Body of pancreas (tissue), 4 donors: ENCODE results near the gene SNX32. TPM values are rescaled to one million over a fixed set of nuclear protein-coding genes. Genes with fewer than 3 reads are reported as not detected.

Experiments used
- ATAC-seq: fragments of 150-250 bp; one replicate; pipeline ENCODE4 v1.9.1; 2016
- DNase-seq, 4 donors: peaks; one replicate each; pipeline ENCODE4 v3.0.0-alpha.2; 2019
- H3K27ac ChIP-seq, 4 donors: fragments of 200-600 bp; sonication (generic); 1 replicate in 3 of 4; 2 replicates in 1 of 4; pipeline versions ENCODE4 v1.5.1 to v1.6.1; 2016 to 2019; ENCODE audit warnings: mild to moderate bottlenecking in 1 of 4, mixed read lengths in 1 of 4, moderate library complexity in 1 of 4
- H3K27me3 ChIP-seq, 2 donors: fragments of 200-600 bp; sonication (generic); one replicate each; pipeline ENCODE4 v1.6.0; 2016; ENCODE audit warnings: mild to moderate bottlenecking in 1 of 2
- H3K36me3 ChIP-seq, 2 donors: fragments of 200-600 bp; sonication (generic); replicated peaks in 1 of 2; 2 replicates each; pipeline ENCODE4 v1.5.1; 2016; ENCODE audit warnings: low read depth in 2 of 2; ENCODE audit not compliant: insufficient read depth in 1 of 2
- H3K4me1 ChIP-seq: fragments of 200-600 bp; sonication (generic); one replicate; pipeline ENCODE4 v1.6.0; 2016
- H3K4me3 ChIP-seq, 2 donors: fragments of 200-600 bp; sonication (generic); 1 replicate in 1 of 2; 2 replicates in 1 of 2; pipeline ENCODE4 v1.5.1; 2016 to 2019
- H3K9me3 ChIP-seq, 3 donors: fragments of 200-600 bp; sonication (generic); 1 replicate in 2 of 3; 2 replicates in 1 of 3; pipeline ENCODE4 v1.5.1; 2016
- CTCF ChIP-seq, 7 experiments: fragments of 450-650 bp in 4 of 7; fragments of 200-600 bp in 3 of 7; sonication (generic) in 3 of 7; IDR thresholded peaks; one replicate each; pipeline ENCODE4 v1.5.1; 2016 to 2019; ENCODE audit warnings: antibody characterized with exemption in 7 of 7
- POLR2A ChIP-seq, 3 donors: fragments of 450-650 bp; IDR thresholded peaks; one replicate each; pipeline ENCODE4 v1.6.1; 2016; ENCODE audit warnings: antibody characterized with exemption in 3 of 3, mild to moderate bottlenecking in 2 of 3
- WGBS, 2 donors: methylation state at CpG; one replicate each; pipeline ENCODE4 v1.1.5; 2017; 5-methylcytosine and 5-hydroxymethylcytosine counted together
- intact Hi-C: fragments of 100-400 bp; cut with DNase I; formaldehyde crosslinking; loops from one replicate; pipeline ENCODE4 v1.15.1; 2023
- total RNA-seq, 2 donors: library from RNA; depleted of rRNA; stranded (reverse); fragments of >200 nt; gene quantifications; one replicate each; pipeline ENCODE4 v1.1.0, GENCODE V29; 2016

SNX32 gene
- total RNA-seq, 2 donors from 2014 or later = 0.26 TPM; not detected in 1

GRCh38 chr11:65873318-65874156 lies 39.8 kb downstream of the SNX32 start:
- intact Hi-C loops = no loop called here
- WGBS, 2 donors = 5 to 12% methylated on average over 33 to 53 of the region's 54 CpGs
- Histone ChIP-seq H3K27me3 (no peaks in the 10 kb centered on the region), H3K9me3 (no peaks in the 10 kb centered on the region), H3K4me3 (no peak overlapping the region), H3K27ac (peak overlapping the region; percentile 68 to 81 (median 78)), H3K4me1 (peaks cover 25% of the 10 kb centered on the region), H3K36me3 (no peaks in the 10 kb centered on the region)
- TF ChIP-seq POLR2A (IDR thresholded peaks at IDR 0.05) = peak; percentile 38 to 83 (median 72)
- TF ChIP-seq CTCF (IDR thresholded peaks at IDR 0.05) = peak in 2 of 7 experiments; percentile 5
- ATAC-seq (peak; percentile 94), DNase-seq (peak; percentile 95 to 98 (median 96))

GRCh38 chr11:65879617-65880016 lies 45.9 kb downstream of the SNX32 start, which contains the start of gene CTSW:
Gene CTSW, plus strand, starts transcription at chr11:65879837. Its CDS starts 18 bp downstream, at chr11:65879855.
- H3K4me1 ChIP-seq = no peaks in the 10 kb centered on the region
- H3K36me3 ChIP-seq = peaks cover 0 to 7% of the 10 kb centered on the region in 2 donors
- intact Hi-C loops = loop anchor here (5.0 kb wide), 1 partner anchor 103 kb away; no protein-coding TSS in a partner anchor
- H3K4me3 ChIP-seq = no peak within 1 kb of the TSS
- no peaks in the 10 kb centered on the region for H3K9me3 ChIP-seq
- ATAC-seq (no peak), DNase-seq (no peak)
- no peak for TF ChIP-seq CTCF (IDR thresholded peaks at IDR 0.05)
- no peak for TF ChIP-seq POLR2A (IDR thresholded peaks at IDR 0.05)
- H3K27me3 ChIP-seq = no peaks in the 10 kb centered on the region
- H3K27ac ChIP-seq = no peak within 1 kb of the TSS
- WGBS, 2 donors = 53 to 57% methylated on average over 7 of the region's 7 CpGs

DNA sequence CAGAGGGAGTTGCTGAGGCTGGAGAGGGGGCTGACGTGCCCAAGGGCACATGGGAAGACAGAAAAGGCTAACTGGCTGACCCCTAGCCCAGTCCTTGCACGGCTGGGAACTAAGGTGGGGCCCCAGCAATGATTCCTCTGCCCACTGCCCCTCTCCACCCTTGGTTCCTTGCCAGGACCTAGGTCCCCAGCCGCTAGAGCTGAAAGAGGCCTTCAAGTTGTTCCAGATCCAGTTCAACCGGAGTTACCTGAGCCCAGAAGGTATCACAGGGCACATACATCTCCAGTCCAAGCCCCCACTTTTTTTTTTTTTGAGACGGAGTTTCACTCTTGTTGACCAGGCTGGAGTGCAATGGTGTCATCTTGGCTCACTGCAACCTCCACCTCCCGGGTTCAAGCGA lies 46.3 kb downstream of the SNX32 start:
- DNase-seq (no peak), ATAC-seq (no peak)
- Histone ChIP-seq H3K36me3 (peaks cover 0 to 7% of the 10 kb centered on the region in 2 donors), H3K4me3 (no peak overlapping the region), H3K27me3 (no peaks in the 10 kb centered on the region), H3K4me1 (peaks cover 4% of the 10 kb centered on the region), H3K27ac (no peak overlapping the region), H3K9me3 (no peaks in the 10 kb centered on the region)
- intact Hi-C loops = loop anchor here (5.0 kb wide), 1 partner anchor 102 kb away; no protein-coding TSS in a partner anchor
- 58 to 62% methylated on average over 7 of the region's 7 CpGs for WGBS, 2 donors
- no peak for TF ChIP-seq CTCF (IDR thresholded peaks at IDR 0.05)
- no peak for TF ChIP-seq POLR2A (IDR thresholded peaks at IDR 0.05)

GRCh38 chr11:65880844-65881421 lies 47.2 kb downstream of the SNX32 start:
- intact Hi-C loops = loop anchor here (5.0 kb wide), 1 partner anchor 101 kb away; no protein-coding TSS in a partner anchor

More at GRCh38 chr11:65880844-65881421, 47.2 kb downstream of the SNX32 start:
- Histone ChIP-seq H3K4me1 (peaks cover 5% of the 10 kb centered on the region), H3K27ac (no peak overlapping the region), H3K9me3 (no peaks in the 10 kb centered on the region), H3K4me3 (no peak overlapping the region), H3K36me3 (peaks cover 0 to 7% of the 10 kb centered on the region in 2 donors), H3K27me3 (no peaks in the 10 kb centered on the region)
- no peak for ATAC-seq
- 72 to 76% methylated on average over 5 to 7 of the region's 7 CpGs for WGBS, 2 donors
- no peak for TF ChIP-seq POLR2A (IDR thresholded peaks at IDR 0.05)
- TF ChIP-seq CTCF (IDR thresholded peaks at IDR 0.05) = no peak
- no peak for DNase-seq
